ENCODE results near the gene SSR2. TPM values are rescaled to one million over a fixed set of nuclear protein-coding genes. Genes with fewer than 3 reads are reported as not detected.

The SSR2 gene
- total RNA-seq, 1 experiment from 2014 or later: 198 TPM

GRCh38 chr1:156021954-156022353, 1.2 kb upstream of the SSR2 start:
- Histone ChIP-seq H3K36me3 (ENCODE audit: control insufficient read depth, insufficient read depth, low read length) (peaks cover 2% of the 10 kb centered on the region; the same call in 1 of the 2 replicates), H3K4me3 (ENCODE audit: low read depth, low read length) (no peak overlapping the region), H3K9me3 (no peaks in the 10 kb centered on the region), H3K27me3 (replicated peaks; ENCODE audit: control insufficient read depth, insufficient read depth, low read length) (no peaks in the 10 kb centered on the region), H3K4me1 (peaks cover 19% of the 10 kb centered on the region)
- peaks cover 35% of the 10 kb centered on the region for H3K36me3 Mint-ChIP-seq (ENCODE audit: insufficient read depth, unreplicated experiment)
- H3K27me3 Mint-ChIP-seq (ENCODE audit: insufficient read depth, unreplicated experiment): no peaks in the 10 kb centered on the region
- ChIA-PET CTCF (interaction anchor here (1.0 kb wide), 1 partner anchor 32 kb away, joined by 4 read pairs; the partner anchor contains the start of gene UBQLN4), POLR2A (no interaction called here)
- H3K4me3 Mint-ChIP-seq (ENCODE audit: unreplicated experiment): no peak overlapping the region
- intact Hi-C loops (cut with micrococcal nuclease; ENCODE audit: unreplicated experiment): loop anchor here (1.0 kb wide), 1 partner anchor 32 kb away; the partner anchor contains the start of gene LAMTOR2
- DNase-seq: no peak
- no TSS peak for BruUV-seq (replicated peaks)
- TF ChIP-seq CTCF (IDR thresholded peaks at IDR 0.05; ENCODE audit: insufficient read depth in 1 of 2, low read depth in 1 of 2, low read length in 1 of 2, severe bottlenecking in 1 of 2, unreplicated experiment in 1 of 2): no peak
- no peaks in the 10 kb centered on the region for H3K9me3 Mint-ChIP-seq (ENCODE audit: unreplicated experiment)
- H3K4me1 Mint-ChIP-seq (ENCODE audit: low read depth, unreplicated experiment): peaks cover 14% of the 10 kb centered on the region
- H3K27ac Mint-ChIP-seq (ENCODE audit: unreplicated experiment): no peak overlapping the region

GRCh38 chr1:156021093-156021428, 310 bp upstream of the SSR2 start:
- Mint-ChIP-seq H3K9me3 (ENCODE audit: unreplicated experiment) (no peaks in the 10 kb centered on the region), H3K27ac (ENCODE audit: unreplicated experiment) (peak overlapping the region; percentile 77), H3K36me3 (ENCODE audit: insufficient read depth, unreplicated experiment) (peaks cover 36% of the 10 kb centered on the region), H3K4me1 (ENCODE audit: low read depth, unreplicated experiment) (peaks cover 14% of the 10 kb centered on the region), H3K27me3 (ENCODE audit: insufficient read depth, unreplicated experiment) (no peaks in the 10 kb centered on the region), H3K4me3 (ENCODE audit: unreplicated experiment) (peak overlapping the region; percentile 97)
- Histone ChIP-seq H3K36me3 (ENCODE audit: control insufficient read depth, insufficient read depth, low read length) (peaks cover 3% of the 10 kb centered on the region; the same call in 1 of the 2 replicates), H3K9me3 (no peaks in the 10 kb centered on the region), H3K27me3 (replicated peaks; ENCODE audit: control insufficient read depth, insufficient read depth, low read length) (no peaks in the 10 kb centered on the region), H3K4me3 (ENCODE audit: low read depth, low read length) (peak overlapping the region; percentile 95), H3K4me1 (peaks cover 14% of the 10 kb centered on the region)
- BruUV-seq (replicated peaks): no TSS peak
- TF ChIP-seq CTCF (IDR thresholded peaks at IDR 0.05; ENCODE audit: insufficient read depth in 1 of 2, low read depth in 1 of 2, low read length in 1 of 2, severe bottlenecking in 1 of 2, unreplicated experiment in 1 of 2): no peak
- ChIA-PET POLR2A (no interaction called here), CTCF (interaction anchor here (1.0 to 1.1 kb wide), 2 partner anchors 13 to 109 kb away, joined by 3 to 10 read pairs; no protein-coding TSS in a partner anchor)
- no peak for DNase-seq
- intact Hi-C loops (cut with micrococcal nuclease; ENCODE audit: unreplicated experiment): loop anchor here (1.0 kb wide), 1 partner anchor 33 kb away; the partner anchor contains the start of gene LAMTOR2

GRCh38 chr1:156019946-156020292, 832 bp downstream of the SSR2 start:
- POLR2A ChIA-PET: no interaction called here
- peaks cover 43% of the 10 kb centered on the region for H3K36me3 Mint-ChIP-seq (ENCODE audit: insufficient read depth, unreplicated experiment)
- CTCF ChIA-PET: interaction anchor here (0.7 kb wide), 2 partner anchors 16 to 44 kb away, joined by 3 read pairs; no protein-coding TSS in a partner anchor
- no peaks in the 10 kb centered on the region for H3K27me3 Mint-ChIP-seq (ENCODE audit: insufficient read depth, unreplicated experiment)
- peak overlapping the region; percentile 97 for H3K4me3 Mint-ChIP-seq (ENCODE audit: unreplicated experiment)
- intact Hi-C loops (cut with micrococcal nuclease; ENCODE audit: unreplicated experiment): loop anchor here (1.0 kb wide), 1 partner anchor 41 kb away; no protein-coding TSS in a partner anchor
- TSS peak; percentile 69 for BruUV-seq (replicated peaks)
- no peak for DNase-seq
- Histone ChIP-seq H3K4me1 (peaks cover 8% of the 10 kb centered on the region; the same call in 1 of the 2 replicates), H3K9me3 (no peaks in the 10 kb centered on the region), H3K27me3 (replicated peaks; ENCODE audit: control insufficient read depth, insufficient read depth, low read length) (no peaks in the 10 kb centered on the region), H3K4me3 (ENCODE audit: low read depth, low read length) (peak overlapping the region; percentile 95), H3K36me3 (ENCODE audit: control insufficient read depth, insufficient read depth, low read length) (peaks cover 3% of the 10 kb centered on the region; the same call in 1 of the 2 replicates)
- H3K9me3 Mint-ChIP-seq (ENCODE audit: unreplicated experiment): no peaks in the 10 kb centered on the region
- TF ChIP-seq CTCF (IDR thresholded peaks at IDR 0.05; ENCODE audit: insufficient read depth in 1 of 2, low read depth in 1 of 2, low read length in 1 of 2, severe bottlenecking in 1 of 2, unreplicated experiment in 1 of 2): no peak
- H3K27ac Mint-ChIP-seq (ENCODE audit: unreplicated experiment): peak overlapping the region; percentile 77
- peaks cover 14% of the 10 kb centered on the region for H3K4me1 Mint-ChIP-seq (ENCODE audit: low read depth, unreplicated experiment)

Data from Caco-2 (cell line).